ENCODE results near the gene C14orf119.

The C14orf119 gene

DNA sequence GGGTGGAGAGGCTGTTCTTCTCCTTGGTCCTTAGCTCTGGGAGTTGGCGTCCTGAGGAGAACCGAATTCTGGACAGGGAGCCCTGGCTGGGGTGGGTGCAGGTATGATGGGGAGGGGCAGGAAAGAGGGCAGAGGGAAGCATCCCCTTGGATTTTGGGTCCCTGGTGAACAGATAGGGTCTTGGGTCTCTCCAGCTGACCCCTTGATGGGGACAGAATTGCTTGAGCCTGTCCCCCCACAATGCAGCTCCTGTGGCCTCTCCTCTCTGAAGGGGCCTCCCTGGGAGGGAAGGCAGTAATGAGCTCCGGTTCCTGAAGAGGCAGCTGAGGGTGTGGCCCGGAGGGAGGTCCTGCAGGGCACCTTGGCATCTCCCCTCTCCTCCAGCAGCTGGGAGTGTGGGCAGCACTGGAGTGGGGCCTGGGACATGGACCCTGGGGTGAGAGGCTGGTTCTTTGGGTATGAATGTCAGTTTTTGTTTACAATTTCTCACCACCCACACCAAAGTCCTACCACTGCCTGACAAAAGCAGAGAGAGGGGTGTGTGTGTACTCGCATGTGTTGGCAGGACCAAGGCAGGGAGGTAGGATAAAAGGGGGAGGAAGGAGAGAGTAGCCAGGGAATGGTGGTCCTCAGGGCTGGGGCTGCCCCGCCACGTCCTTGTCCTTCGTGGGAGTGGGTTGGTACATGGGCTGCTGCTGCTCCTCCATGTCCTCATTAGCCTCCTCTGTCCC lies 31.4 kb downstream of the C14orf119 start:
- peaks cover 5% of the 10 kb centered on the region; the same call in 1 of the 2 replicates for H3K4me1 ChIP-seq (ENCODE audit: insufficient read depth, low read length)
- no peak overlapping the region for H3K27ac ChIP-seq (ENCODE audit: low read length)
- H3K27me3 ChIP-seq (ENCODE audit: insufficient read depth, low read length): no peaks in the 10 kb centered on the region
- H3K4me3 ChIP-seq (ENCODE audit: low read length): no peak overlapping the region
- H3K9me3 ChIP-seq (ENCODE audit: insufficient read depth, low read depth, low read length): no peaks in the 10 kb centered on the region
- H3K9ac ChIP-seq (ENCODE audit: low read depth, low read length): no peak overlapping the region
- peaks cover 51% of the 10 kb centered on the region for H3K36me3 ChIP-seq (ENCODE audit: insufficient read depth, low read depth, low read length)

DNA sequence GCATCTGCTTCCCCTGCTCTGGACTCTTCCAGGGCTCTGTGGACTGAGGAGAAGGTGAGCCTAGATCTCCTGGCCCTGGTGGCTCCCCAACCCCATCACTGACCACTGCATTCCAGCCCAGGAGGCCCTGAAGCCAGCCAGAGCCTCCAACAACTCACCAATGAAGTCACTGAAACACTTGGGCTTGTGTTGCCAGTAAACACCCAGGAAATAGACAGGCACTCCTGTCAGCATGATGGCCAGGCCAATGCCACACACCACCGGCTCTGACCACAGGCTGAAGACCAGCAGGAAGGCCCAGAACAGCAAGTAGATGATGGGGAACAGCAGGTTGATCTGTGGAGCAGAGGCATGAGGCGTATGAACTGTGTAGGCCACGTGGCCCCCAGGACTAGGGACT lies 32.6 kb downstream of the C14orf119 start:
- Histone ChIP-seq H3K4me1 (ENCODE audit: insufficient read depth, low read length) (no peaks in the 10 kb centered on the region; the same call in 1 of the 2 replicates), H3K4me3 (ENCODE audit: low read length) (no peak overlapping the region), H3K36me3 (ENCODE audit: insufficient read depth, low read depth, low read length) (peaks cover 51% of the 10 kb centered on the region), H3K9me3 (ENCODE audit: insufficient read depth, low read depth, low read length) (no peaks in the 10 kb centered on the region), H3K27me3 (ENCODE audit: insufficient read depth, low read length) (no peaks in the 10 kb centered on the region), H3K9ac (ENCODE audit: low read depth, low read length) (no peak overlapping the region), H3K27ac (ENCODE audit: low read length) (no peak overlapping the region)

- Histone ChIP-seq H3K9ac (ENCODE audit: low read depth, low read length) (no peak overlapping the region), H3K27me3 (ENCODE audit: insufficient read depth, low read length) (no peaks in the 10 kb centered on the region), H3K9me3 (ENCODE audit: insufficient read depth, low read depth, low read length) (no peaks in the 10 kb centered on the region), H3K36me3 (ENCODE audit: insufficient read depth, low read depth, low read length) (peaks cover 58% of the 10 kb centered on the region), H3K4me3 (ENCODE audit: low read length) (no peak overlapping the region), H3K4me1 (ENCODE audit: insufficient read depth, low read length) (no peaks in the 10 kb centered on the region; the same call in 1 of the 2 replicates), H3K27ac (ENCODE audit: low read length) (no peak overlapping the region)
These were observed 33.9 kb downstream of the C14orf119 start for GRCh38 chr14:23128969-23129758.

- Histone ChIP-seq H3K36me3 (ENCODE audit: insufficient read depth, low read depth, low read length) (peaks cover 58% of the 10 kb centered on the region), H3K4me1 (ENCODE audit: insufficient read depth, low read length) (no peaks in the 10 kb centered on the region; the same call in 1 of the 2 replicates), H3K27ac (ENCODE audit: low read length) (no peak overlapping the region)
These were observed 34.5 kb downstream of the C14orf119 start for GRCh38 chr14:23129759-23130316.

DNA sequence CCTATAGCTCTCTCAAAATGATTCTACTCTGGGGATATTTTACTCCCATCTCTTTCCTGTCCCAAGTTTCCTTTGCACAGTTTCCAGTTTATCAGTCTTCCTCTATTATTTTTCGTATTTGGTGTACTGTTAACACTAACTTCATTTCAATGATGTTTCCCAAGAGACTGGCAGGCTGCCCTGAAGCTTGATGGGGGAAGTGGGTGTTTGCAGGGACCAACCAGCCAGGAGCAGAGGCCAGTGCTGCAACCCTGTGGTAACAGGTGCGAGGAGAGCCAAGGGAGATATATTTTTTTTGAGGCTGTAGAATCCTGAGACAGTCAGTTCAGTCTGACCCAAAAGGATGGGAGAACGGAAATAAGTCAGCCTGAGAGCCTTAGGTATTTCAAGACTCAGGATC lies 35.6 kb downstream of the C14orf119 start:
- Histone ChIP-seq H3K4me3 (ENCODE audit: low read length) (no peak overlapping the region), H3K27me3 (ENCODE audit: insufficient read depth, low read length) (no peaks in the 10 kb centered on the region), H3K27ac (ENCODE audit: low read length) (no peak overlapping the region), H3K4me1 (ENCODE audit: insufficient read depth, low read length) (no peaks in the 10 kb centered on the region), H3K9ac (ENCODE audit: low read depth, low read length) (no peak overlapping the region), H3K36me3 (ENCODE audit: insufficient read depth, low read depth, low read length) (peaks cover 59% of the 10 kb centered on the region), H3K9me3 (ENCODE audit: insufficient read depth, low read depth, low read length) (no peaks in the 10 kb centered on the region)

More at GRCh38 chr14:23129759-23130316, 34.5 kb downstream of the C14orf119 start:
- no peak overlapping the region for H3K4me3 ChIP-seq (ENCODE audit: low read length)
- H3K9ac ChIP-seq (ENCODE audit: low read depth, low read length): no peak overlapping the region
- H3K27me3 ChIP-seq (ENCODE audit: insufficient read depth, low read length): no peaks in the 10 kb centered on the region
- no peaks in the 10 kb centered on the region for H3K9me3 ChIP-seq (ENCODE audit: insufficient read depth, low read depth, low read length)

- peaks cover 66% of the 10 kb centered on the region for H3K36me3 ChIP-seq (ENCODE audit: insufficient read depth, low read depth, low read length)
- H3K27ac ChIP-seq (ENCODE audit: low read length): no peak overlapping the region
- no peaks in the 10 kb centered on the region for H3K9me3 ChIP-seq (ENCODE audit: insufficient read depth, low read depth, low read length)
- no peak overlapping the region for H3K4me3 ChIP-seq (ENCODE audit: low read length)
- no peak overlapping the region for H3K9ac ChIP-seq (ENCODE audit: low read depth, low read length)
- no peaks in the 10 kb centered on the region for H3K27me3 ChIP-seq (ENCODE audit: insufficient read depth, low read length)
- H3K4me1 ChIP-seq (ENCODE audit: insufficient read depth, low read length): no peaks in the 10 kb centered on the region
These were observed 36.2 kb downstream of the C14orf119 start for GRCh38 chr14:23131482-23131881.

DNA sequence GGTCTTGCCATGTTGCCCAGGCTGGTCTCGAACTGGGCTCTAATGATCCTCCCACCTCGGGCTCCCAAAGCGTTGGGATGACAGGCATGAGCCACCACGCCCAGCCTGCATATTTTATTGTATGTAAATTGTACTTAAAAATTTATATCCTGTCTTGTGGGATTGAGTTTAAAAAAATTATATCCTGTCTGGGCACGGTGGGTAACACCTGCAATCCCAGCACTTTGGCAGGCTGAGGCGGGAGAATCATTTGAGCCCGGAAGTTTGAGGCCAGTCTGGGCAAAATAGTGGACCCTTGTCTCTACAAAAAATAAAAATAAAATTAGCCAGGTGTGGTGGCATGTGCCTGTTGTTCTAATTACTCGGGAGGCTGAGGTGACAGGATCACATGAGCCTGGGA lies 37.7 kb downstream of the C14orf119 start:
- H3K27me3 ChIP-seq (ENCODE audit: insufficient read depth, low read length): no peaks in the 10 kb centered on the region
- peaks cover 67% of the 10 kb centered on the region for H3K36me3 ChIP-seq (ENCODE audit: insufficient read depth, low read depth, low read length)
- H3K4me3 ChIP-seq (ENCODE audit: low read length): no peak overlapping the region
- H3K4me1 ChIP-seq (ENCODE audit: insufficient read depth, low read length): no peaks in the 10 kb centered on the region
- no peak overlapping the region for H3K9ac ChIP-seq (ENCODE audit: low read depth, low read length)
- no peak overlapping the region for H3K27ac ChIP-seq (ENCODE audit: low read length)
- H3K9me3 ChIP-seq (ENCODE audit: insufficient read depth, low read depth, low read length): no peaks in the 10 kb centered on the region

DNA sequence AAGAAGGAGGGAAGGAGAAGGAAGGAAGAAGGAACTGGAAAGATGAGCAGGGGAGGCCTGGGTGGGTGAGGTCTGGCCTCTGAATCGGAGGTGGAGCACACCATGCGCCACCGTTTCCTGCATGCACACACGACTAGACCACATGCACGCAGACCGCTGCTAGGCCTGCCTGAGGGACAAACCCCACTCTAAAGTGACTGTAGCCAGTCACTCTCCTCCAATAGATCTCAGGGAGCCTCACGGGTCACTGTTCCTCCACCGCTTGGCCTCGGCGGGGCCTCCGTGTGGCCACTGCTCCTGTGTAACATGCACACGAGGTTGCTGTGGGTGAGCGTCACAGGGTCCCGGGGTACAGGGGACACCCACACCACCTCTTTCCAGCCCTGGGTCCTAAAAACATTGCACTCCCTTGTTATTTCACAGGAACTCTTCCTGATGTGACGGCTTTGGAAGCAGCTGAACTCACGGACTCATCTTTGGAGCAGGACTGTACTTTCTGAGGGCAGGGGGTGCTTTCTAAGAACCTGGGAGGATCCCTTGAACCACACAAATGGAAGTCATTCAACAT lies 41.3 kb downstream of the C14orf119 start:
- Histone ChIP-seq H3K36me3 (ENCODE audit: insufficient read depth, low read depth, low read length) (peaks cover 65% of the 10 kb centered on the region), H3K9ac (ENCODE audit: low read depth, low read length) (no peak overlapping the region), H3K4me3 (ENCODE audit: low read length) (no peak overlapping the region), H3K4me1 (ENCODE audit: insufficient read depth, low read length) (no peaks in the 10 kb centered on the region), H3K27ac (ENCODE audit: low read length) (no peak overlapping the region), H3K27me3 (ENCODE audit: insufficient read depth, low read length) (no peaks in the 10 kb centered on the region), H3K9me3 (ENCODE audit: insufficient read depth, low read depth, low read length) (no peaks in the 10 kb centered on the region)

GRCh38 chr14:23137192-23137812 lies 42.0 kb downstream of the C14orf119 start:
- H3K9ac ChIP-seq (ENCODE audit: low read depth, low read length): no peak overlapping the region
- H3K27ac ChIP-seq (ENCODE audit: low read length): no peak overlapping the region
- H3K36me3 ChIP-seq (ENCODE audit: insufficient read depth, low read depth, low read length): peaks cover 70% of the 10 kb centered on the region
- H3K9me3 ChIP-seq (ENCODE audit: insufficient read depth, low read depth, low read length): no peaks in the 10 kb centered on the region
- no peaks in the 10 kb centered on the region for H3K27me3 ChIP-seq (ENCODE audit: insufficient read depth, low read length)
- H3K4me3 ChIP-seq (ENCODE audit: low read length): no peak overlapping the region
- H3K4me1 ChIP-seq (ENCODE audit: insufficient read depth, low read length): no peaks in the 10 kb centered on the region

DNA sequence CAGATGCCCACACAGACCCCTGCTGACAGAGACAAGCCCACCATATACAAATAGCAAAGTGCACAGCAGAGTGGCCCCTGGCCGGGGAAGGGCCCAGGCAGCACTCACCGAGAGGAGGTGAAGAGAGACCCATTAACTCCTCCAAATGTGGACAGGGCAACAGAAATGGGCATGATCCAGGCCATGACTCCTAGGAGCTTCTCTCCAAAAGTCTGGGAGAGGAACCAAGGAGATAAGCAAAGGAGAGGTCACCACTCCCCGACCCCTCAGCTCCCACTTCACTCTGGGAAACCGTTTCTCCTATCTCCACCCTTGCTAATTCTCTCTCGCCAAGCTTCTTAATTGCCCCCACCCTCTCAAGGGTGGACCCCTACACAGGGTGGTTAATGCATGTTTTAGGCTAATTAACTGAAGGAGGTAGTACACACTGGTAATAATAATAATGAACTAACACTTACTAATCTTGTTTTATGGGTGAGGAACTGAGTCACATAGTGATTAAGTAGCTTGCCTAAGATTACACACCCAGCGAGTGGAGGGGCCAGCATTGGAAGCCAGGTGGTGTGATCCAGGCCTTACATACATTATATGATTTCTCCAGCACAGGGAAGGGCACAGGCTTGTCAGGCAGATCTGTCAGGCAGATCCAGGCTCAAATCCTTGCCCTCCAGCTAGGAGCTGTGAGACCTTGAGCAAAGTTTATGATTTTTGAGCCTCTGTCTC lies 42.7 kb downstream of the C14orf119 start:
- Histone ChIP-seq H3K27ac (ENCODE audit: low read length) (no peak overlapping the region), H3K36me3 (ENCODE audit: insufficient read depth, low read depth, low read length) (peaks cover 77% of the 10 kb centered on the region), H3K27me3 (ENCODE audit: insufficient read depth, low read length) (no peaks in the 10 kb centered on the region), H3K9ac (ENCODE audit: low read depth, low read length) (no peak overlapping the region), H3K4me3 (ENCODE audit: low read length) (no peak overlapping the region), H3K9me3 (ENCODE audit: insufficient read depth, low read depth, low read length) (no peaks in the 10 kb centered on the region), H3K4me1 (ENCODE audit: insufficient read depth, low read length) (no peaks in the 10 kb centered on the region)

- Histone ChIP-seq H3K27ac (ENCODE audit: low read length) (no peak overlapping the region), H3K27me3 (ENCODE audit: insufficient read depth, low read length) (no peaks in the 10 kb centered on the region), H3K9ac (ENCODE audit: low read depth, low read length) (no peak overlapping the region), H3K4me1 (ENCODE audit: insufficient read depth, low read length) (no peaks in the 10 kb centered on the region), H3K9me3 (ENCODE audit: insufficient read depth, low read depth, low read length) (no peaks in the 10 kb centered on the region), H3K36me3 (ENCODE audit: insufficient read depth, low read depth, low read length) (peaks cover 85% of the 10 kb centered on the region), H3K4me3 (ENCODE audit: low read length) (no peak overlapping the region)
These were observed 44.6 kb downstream of the C14orf119 start for GRCh38 chr14:23139874-23140273.
